GM23338 (cell line): ENCODE measurements around the gene TMEM86A. TPM values are rescaled to one million over a fixed set of nuclear protein-coding genes. Genes with fewer than 3 reads are reported as not detected.

Experiments
- CTCF ChIP-seq, 2 experiments: fragments of 200-600 bp in 1 of 2; sonication (generic) in 1 of 2; conservative IDR thresholded peaks; 2 replicates each; pipeline versions ENCODE4 v1.5.1 to v1.6.1; 2016 to 2017; ENCODE audit warnings: antibody characterized with exemption in 2 of 2, low read depth in 2 of 2, mild to moderate bottlenecking in 2 of 2, moderate library complexity in 1 of 2
- EZH2phosphoT487 ChIP-seq: fragments of 200-600 bp; sonication (generic); IDR thresholded peaks from one replicate; pipeline ENCODE4 v1.8.1; 2018; ENCODE audit warnings: antibody characterized with exemption; ENCODE audit not compliant: unreplicated experiment
- POLR2AphosphoS5 ChIP-seq: IDR thresholded peaks from 2 replicates; pipeline ENCODE4 v1.6.1; 2016; ENCODE audit warnings: antibody characterized with exemption, low read depth
- ZNF114 ChIP-seq: fragments of 250-450 bp; sonication (Bioruptor Pico); IDR thresholded peaks from 2 replicates; pipeline ENCODE4 v1.5.0; 2020; ENCODE audit warnings: mild to moderate bottlenecking, moderate library complexity
- ZNF331 ChIP-seq: fragments of 250-450 bp; sonication (Bioruptor Pico); IDR thresholded peaks from 2 replicates; pipeline ENCODE4 v1.5.0; 2020; ENCODE audit warnings: low read depth, mild to moderate bottlenecking, moderate library complexity
- polyA plus RNA-seq: library from polyadenylated mRNA; unstranded; fragments of >200 nt; fragmentation: Nextera tagmentation; extraction: Ambion mirVana; gene quantifications from 2 replicates; pipeline ENCODE4 v1.2.1, GENCODE V29; 2016
- total RNA-seq: library from RNA; depleted of rRNA; stranded (reverse); fragments of >200 nt; shearing (Covaris generic); gene quantifications from 2 replicates; pipeline ENCODE4 v1.2.3, GENCODE V29; 2014
- TF ChIP-seq, protein P1 (sequence below): fragments of 250-450 bp; sonication (Bioruptor Pico); IDR thresholded peaks from 2 replicates; pipeline ENCODE4 v1.5.0; 2020; ENCODE audit warnings: mild to moderate bottlenecking, moderate library complexity

Gene TMEM86A
- total and polyA plus RNA-seq, 2 experiments from 2014 or later, result 0.45 to 0.91 TPM

DNA sequence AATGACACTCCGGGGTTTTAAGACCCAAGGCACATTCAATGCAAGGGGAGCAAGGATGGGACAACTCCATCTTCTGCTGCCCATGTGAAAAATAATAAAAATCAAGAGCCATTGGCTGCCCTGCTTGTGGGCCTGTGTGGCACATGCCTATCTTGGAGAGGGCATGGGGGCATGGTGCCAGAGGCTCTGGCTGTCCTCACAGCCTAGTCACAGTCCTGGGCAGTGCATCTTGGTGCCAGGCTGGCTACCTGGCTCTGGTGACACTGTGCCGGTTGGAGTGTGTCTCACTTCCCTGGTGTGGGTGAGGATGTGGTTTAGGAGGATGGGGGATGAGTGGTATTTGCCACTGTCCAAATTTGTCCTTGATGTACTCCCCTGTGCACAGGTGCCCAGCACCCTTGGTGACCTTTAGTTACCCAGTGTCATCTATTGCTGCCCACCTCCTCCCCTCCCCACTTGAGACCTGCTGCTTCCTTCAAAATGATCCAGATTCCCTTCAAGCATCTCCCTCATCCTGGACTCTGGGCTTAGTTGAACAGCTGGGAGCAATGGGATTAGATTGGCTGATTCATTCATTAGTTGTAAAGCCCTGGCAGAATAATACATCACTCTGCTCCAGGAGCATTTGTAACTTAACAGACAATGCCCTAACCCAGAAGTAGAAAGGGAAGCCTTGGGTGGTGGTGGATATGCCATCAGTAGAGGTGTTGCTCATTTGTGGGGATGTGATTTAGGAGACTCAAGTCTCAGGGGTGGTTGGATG, 4.6 kb downstream of the TMEM86A start (continued):
- TF ChIP-seq, protein P1, sequence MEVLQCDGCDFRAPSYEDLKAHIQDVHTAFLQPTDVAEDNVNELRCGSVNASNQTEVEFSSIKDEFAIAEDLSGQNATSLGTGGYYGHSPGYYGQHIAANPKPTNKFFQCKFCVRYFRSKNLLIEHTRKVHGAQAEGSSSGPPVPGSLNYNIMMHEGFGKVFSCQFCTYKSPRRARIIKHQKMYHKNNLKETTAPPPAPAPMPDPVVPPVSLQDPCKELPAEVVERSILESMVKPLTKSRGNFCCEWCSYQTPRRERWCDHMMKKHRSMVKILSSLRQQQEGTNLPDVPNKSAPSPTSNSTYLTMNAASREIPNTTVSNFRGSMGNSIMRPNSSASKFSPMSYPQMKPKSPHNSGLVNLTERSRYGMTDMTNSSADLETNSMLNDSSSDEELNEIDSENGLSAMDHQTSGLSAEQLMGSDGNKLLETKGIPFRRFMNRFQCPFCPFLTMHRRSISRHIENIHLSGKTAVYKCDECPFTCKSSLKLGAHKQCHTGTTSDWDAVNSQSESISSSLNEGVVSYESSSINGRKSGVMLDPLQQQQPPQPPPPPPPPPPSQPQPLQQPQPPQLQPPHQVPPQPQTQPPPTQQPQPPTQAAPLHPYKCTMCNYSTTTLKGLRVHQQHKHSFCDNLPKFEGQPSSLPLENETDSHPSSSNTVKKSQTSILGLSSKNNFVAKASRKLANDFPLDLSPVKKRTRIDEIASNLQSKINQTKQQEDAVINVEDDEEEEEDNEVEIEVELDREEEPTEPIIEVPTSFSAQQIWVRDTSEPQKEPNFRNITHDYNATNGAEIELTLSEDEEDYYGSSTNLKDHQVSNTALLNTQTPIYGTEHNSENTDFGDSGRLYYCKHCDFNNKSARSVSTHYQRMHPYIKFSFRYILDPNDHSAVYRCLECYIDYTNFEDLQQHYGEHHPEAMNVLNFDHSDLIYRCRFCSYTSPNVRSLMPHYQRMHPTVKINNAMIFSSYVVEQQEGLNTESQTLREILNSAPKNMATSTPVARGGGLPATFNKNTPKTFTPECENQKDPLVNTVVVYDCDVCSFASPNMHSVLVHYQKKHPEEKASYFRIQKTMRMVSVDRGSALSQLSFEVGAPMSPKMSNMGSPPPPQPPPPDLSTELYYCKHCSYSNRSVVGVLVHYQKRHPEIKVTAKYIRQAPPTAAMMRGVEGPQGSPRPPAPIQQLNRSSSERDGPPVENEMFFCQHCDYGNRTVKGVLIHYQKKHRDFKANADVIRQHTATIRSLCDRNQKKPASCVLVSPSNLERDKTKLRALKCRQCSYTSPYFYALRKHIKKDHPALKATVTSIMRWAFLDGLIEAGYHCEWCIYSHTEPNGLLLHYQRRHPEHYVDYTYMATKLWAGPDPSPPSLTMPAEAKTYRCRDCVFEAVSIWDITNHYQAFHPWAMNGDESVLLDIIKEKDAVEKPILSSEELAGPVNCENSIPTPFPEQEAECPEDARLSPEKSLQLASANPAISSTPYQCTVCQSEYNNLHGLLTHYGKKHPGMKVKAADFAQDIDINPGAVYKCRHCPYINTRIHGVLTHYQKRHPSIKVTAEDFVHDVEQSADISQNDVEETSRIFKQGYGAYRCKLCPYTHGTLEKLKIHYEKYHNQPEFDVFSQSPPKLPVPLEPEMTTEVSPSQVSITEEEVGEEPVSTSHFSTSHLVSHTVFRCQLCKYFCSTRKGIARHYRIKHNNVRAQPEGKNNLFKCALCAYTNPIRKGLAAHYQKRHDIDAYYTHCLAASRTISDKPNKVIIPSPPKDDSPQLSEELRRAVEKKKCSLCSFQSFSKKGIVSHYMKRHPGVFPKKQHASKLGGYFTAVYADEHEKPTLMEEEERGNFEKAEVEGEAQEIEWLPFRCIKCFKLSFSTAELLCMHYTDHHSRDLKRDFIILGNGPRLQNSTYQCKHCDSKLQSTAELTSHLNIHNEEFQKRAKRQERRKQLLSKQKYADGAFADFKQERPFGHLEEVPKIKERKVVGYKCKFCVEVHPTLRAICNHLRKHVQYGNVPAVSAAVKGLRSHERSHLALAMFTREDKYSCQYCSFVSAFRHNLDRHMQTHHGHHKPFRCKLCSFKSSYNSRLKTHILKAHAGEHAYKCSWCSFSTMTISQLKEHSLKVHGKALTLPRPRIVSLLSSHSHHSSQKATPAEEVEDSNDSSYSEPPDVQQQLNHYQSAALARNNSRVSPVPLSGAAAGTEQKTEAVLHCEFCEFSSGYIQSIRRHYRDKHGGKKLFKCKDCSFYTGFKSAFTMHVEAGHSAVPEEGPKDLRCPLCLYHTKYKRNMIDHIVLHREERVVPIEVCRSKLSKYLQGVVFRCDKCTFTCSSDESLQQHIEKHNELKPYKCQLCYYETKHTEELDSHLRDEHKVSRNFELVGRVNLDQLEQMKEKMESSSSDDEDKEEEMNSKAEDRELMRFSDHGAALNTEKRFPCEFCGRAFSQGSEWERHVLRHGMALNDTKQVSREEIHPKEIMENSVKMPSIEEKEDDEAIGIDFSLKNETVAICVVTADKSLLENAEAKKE, result no peak
- no peak for TF ChIP-seq POLR2AphosphoS5
- TF ChIP-seq ZNF331 (CRISPR knock-in tag), result no peak
- TF ChIP-seq EZH2phosphoT487, result no peak
- no peak for TF ChIP-seq ZNF114
- no peak for TF ChIP-seq CTCF (conservative IDR thresholded peaks at IDR 0.05; ENCODE audit: low read depth in 2 of 2)
